ENCODE results near the gene PLEKHA8. TPM values are rescaled to one million over a fixed set of nuclear protein-coding genes. Genes with fewer than 3 reads are reported as not detected.
A peak's percentile ranks its signal among the peaks of the same experiment; 100 is the strongest.

The PLEKHA8 gene
- total and polyA plus RNA-seq, 4 donors = 2.7 to 16.7 (median 6.5) TPM

DNA sequence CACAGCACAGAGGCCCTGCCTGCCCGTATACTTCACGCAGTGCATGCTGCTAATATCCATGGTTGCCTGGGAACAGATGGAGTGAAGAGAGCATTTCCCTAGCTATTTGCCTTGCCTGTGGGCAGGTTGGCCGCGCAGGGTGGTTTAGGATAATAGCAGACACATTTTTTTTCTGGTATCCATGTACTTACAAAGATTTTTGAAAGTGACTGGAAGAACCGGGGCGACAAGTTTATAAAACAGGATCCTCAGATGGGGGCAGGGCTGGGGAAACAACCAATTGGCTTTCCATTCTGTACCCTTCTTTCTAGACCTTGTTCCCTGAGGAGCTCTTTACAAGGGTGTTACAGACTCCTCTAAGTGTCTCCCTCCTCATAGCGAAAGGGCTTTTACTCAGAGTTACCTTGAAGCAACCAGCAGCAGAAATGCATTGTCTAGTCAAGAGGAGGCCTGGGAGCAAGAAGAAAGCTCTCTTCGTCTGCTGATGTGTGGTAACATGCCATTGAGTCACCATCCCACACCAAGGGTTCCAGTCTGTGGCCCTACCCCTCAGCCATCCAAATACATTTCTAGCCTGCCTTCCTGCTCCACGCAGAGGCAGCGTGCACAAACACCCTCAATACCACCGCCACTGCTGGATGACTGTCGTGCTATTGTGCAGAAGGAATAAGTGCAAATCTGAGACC lies 138.1 kb downstream of the PLEKHA8 start:
- TF ChIP-seq, protein P1, sequence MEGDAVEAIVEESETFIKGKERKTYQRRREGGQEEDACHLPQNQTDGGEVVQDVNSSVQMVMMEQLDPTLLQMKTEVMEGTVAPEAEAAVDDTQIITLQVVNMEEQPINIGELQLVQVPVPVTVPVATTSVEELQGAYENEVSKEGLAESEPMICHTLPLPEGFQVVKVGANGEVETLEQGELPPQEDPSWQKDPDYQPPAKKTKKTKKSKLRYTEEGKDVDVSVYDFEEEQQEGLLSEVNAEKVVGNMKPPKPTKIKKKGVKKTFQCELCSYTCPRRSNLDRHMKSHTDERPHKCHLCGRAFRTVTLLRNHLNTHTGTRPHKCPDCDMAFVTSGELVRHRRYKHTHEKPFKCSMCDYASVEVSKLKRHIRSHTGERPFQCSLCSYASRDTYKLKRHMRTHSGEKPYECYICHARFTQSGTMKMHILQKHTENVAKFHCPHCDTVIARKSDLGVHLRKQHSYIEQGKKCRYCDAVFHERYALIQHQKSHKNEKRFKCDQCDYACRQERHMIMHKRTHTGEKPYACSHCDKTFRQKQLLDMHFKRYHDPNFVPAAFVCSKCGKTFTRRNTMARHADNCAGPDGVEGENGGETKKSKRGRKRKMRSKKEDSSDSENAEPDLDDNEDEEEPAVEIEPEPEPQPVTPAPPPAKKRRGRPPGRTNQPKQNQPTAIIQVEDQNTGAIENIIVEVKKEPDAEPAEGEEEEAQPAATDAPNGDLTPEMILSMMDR (IDR thresholded peaks at IDR 0.05; ENCODE audit: control extremely low read depth, extremely low read depth) = no peak
- ATAC-seq (ENCODE audit: insufficient read depth, low FRiP score) (no peak), DNase-seq (peak; percentile 59 to 69 (median 61))
- Histone ChIP-seq H3K4me1 (ENCODE audit: control insufficient read depth in 5 of 5, insufficient read depth in 5 of 5, low read length in 5 of 5) (peaks cover 0 to 40% (median 24%) of the 10 kb centered on the region in 5 donors), H3K27me3 (ENCODE audit: control insufficient read depth in 3 of 3, insufficient read depth in 3 of 3, low read length in 2 of 3) (no peaks in the 10 kb centered on the region), H3K9me3 (ENCODE audit: control insufficient read depth in 4 of 4, insufficient read depth in 3 of 4, low read length in 3 of 4) (no peaks in the 10 kb centered on the region), H3K4me3 (no peak overlapping the region), H3K36me3 (ENCODE audit: control insufficient read depth in 4 of 4, insufficient read depth in 4 of 4, low read length in 4 of 4) (peaks cover 0 to 3% (median under 1%) of the 10 kb centered on the region in 4 donors), H3K9ac (ENCODE audit: insufficient read depth in 1 of 2, low read length in 2 of 2) (no peak overlapping the region), H3K27ac (ENCODE audit: low read depth in 1 of 2, low read length in 1 of 2) (peak overlapping the region in 1 of 2 donors; percentile 76)
- 70 to 79% methylated on average over 12 of the region's 12 CpGs for WGBS, 2 donors

DNA sequence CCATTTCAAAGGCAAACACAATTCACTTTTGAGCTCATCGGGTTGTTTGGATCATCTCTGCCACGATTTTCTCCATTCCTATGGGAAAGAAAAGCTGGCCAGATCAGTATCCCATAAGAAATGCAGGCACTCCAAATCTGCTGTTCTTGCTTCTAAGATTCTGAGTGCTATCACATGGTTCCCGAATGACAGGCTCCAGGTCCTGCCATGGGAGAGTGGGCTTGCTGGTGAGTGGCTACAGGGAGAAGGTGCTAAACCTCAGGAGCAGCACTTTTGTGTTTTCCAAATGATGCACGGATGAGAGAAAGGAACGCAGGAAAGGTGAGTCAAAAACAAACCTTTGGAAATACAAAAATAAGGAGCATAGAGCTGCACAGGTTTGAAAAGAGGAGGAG lies 138.6 kb downstream of the PLEKHA8 start:
- DNase-seq = no peak
- peaks cover 0 to 45% (median 28%) of the 10 kb centered on the region in 5 donors for H3K4me1 ChIP-seq (ENCODE audit: control insufficient read depth in 5 of 5, insufficient read depth in 5 of 5, low read length in 5 of 5)
- WGBS, 2 donors = 80 to 93% methylated on average over 5 of the region's 5 CpGs
- H3K9me3 ChIP-seq (ENCODE audit: control insufficient read depth in 4 of 4, insufficient read depth in 3 of 4, low read length in 3 of 4) = no peaks in the 10 kb centered on the region
- no peak for ATAC-seq (ENCODE audit: insufficient read depth, low FRiP score)
- TF ChIP-seq, protein P1 (IDR thresholded peaks at IDR 0.05; ENCODE audit: control extremely low read depth, extremely low read depth) = no peak
- no peaks in the 10 kb centered on the region for H3K27me3 ChIP-seq (ENCODE audit: control insufficient read depth in 3 of 3, insufficient read depth in 3 of 3, low read length in 2 of 3)
- no peak overlapping the region for H3K27ac ChIP-seq (ENCODE audit: low read depth in 1 of 2, low read length in 1 of 2)
- H3K36me3 ChIP-seq (ENCODE audit: control insufficient read depth in 4 of 4, insufficient read depth in 4 of 4, low read length in 4 of 4) = peaks cover 0 to 3% (median 0%) of the 10 kb centered on the region in 4 donors
- no peak overlapping the region for H3K4me3 ChIP-seq
- H3K9ac ChIP-seq (ENCODE audit: insufficient read depth in 1 of 2, low read length in 2 of 2) = no peak overlapping the region

- Histone ChIP-seq H3K36me3 (ENCODE audit: control insufficient read depth in 4 of 4, insufficient read depth in 4 of 4, low read length in 4 of 4) (peaks cover 0 to 3% (median 0%) of the 10 kb centered on the region in 4 donors), H3K9ac (ENCODE audit: insufficient read depth in 1 of 2, low read length in 2 of 2) (no peak overlapping the region), H3K27ac (ENCODE audit: low read depth in 1 of 2, low read length in 1 of 2) (no peak overlapping the region), H3K4me1 (ENCODE audit: control insufficient read depth in 5 of 5, insufficient read depth in 5 of 5, low read length in 5 of 5) (peaks cover 0 to 50% (median 27%) of the 10 kb centered on the region in 5 donors), H3K9me3 (ENCODE audit: control insufficient read depth in 4 of 4, insufficient read depth in 3 of 4, low read length in 3 of 4) (no peaks in the 10 kb centered on the region), H3K27me3 (ENCODE audit: control insufficient read depth in 3 of 3, insufficient read depth in 3 of 3, low read length in 2 of 3) (no peaks in the 10 kb centered on the region), H3K4me3 (no peak overlapping the region)
- 79 to 84% methylated on average over 6 of the region's 6 CpGs for WGBS, 2 donors
- DNase-seq = no peak
- ATAC-seq (ENCODE audit: insufficient read depth, low FRiP score) = no peak
- TF ChIP-seq, protein P1 (IDR thresholded peaks at IDR 0.05; ENCODE audit: control extremely low read depth, extremely low read depth) = no peak
Measured at GRCh38 chr7:30167901-30168300, 139.7 kb downstream of the PLEKHA8 start.
